Cardiac fibroblast (primary cell): ENCODE data around the gene ADIPOR2.
"Not testable (repeated sequence)": the region's sequence is repeated elsewhere in the genome, so short reads cannot be mapped to it uniquely, and the experiment has no call there.

ENCODE experiments used
- DNase-seq, 2 donors: peaks; one replicate each; pipeline versions ENCODE4 v3.0.0 to v3.0.0-alpha.2; 2010; ENCODE audit warnings: low read depth in 2 of 2
- H3K4me3 ChIP-seq, 2 donors: replicated peaks in 1 of 2; 1 replicate in 1 of 2; 2 replicates in 1 of 2; pipeline ENCODE4 v1.5.1; 2011; ENCODE audit warnings: low read depth in 2 of 2, low read length in 2 of 2, mild to moderate bottlenecking in 2 of 2, moderate library complexity in 1 of 2
- TF ChIP-seq, protein P1 (sequence below): IDR thresholded peaks from one replicate; pipeline ENCODE4 v1.5.1; 2011; ENCODE audit warnings: low read depth, mild to moderate bottlenecking, low read length, inconsistent platforms

ADIPOR2 gene

DNA sequence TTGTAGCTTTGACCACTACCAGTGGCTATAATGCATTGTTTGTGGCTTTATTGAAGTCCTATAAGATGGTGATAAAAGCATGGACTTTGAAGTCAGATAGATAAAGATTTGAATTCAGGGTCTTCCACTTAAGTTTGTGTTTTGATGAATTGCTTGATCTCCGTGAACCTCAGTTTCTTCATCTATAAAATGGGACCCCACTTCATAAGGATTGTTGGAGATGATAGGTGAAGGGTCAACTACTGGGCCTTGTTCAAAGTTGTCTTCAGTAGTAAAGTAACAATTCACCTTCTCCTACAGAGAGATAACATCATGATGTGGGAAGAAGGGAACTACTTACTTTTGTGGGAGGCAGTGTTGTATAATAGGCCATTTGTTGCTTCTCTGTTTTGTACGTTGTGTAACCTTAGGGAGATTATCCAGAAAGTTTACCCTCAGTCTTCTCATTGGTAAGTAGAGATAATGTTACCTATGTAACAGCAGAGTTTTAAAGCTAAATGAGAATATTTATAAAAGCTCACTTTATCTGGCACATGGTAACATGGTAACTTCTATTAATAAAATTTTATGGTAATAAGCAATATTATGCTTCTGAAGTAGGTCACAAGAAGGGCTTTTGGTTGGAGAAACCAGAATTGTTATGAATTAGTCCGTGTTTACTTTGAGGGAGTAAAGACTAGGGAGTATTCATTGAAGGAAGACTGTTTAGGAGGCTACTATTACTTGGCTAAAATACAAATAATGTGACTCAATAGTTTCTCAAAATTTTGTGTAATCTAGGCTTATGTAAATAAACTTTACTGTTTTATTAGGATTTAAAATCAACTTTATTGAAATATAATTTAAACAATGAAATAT, 15.1 kb downstream of the ADIPOR2 start:
- H3K4me3 ChIP-seq, result no peak overlapping the region
- TF ChIP-seq, protein P1, sequence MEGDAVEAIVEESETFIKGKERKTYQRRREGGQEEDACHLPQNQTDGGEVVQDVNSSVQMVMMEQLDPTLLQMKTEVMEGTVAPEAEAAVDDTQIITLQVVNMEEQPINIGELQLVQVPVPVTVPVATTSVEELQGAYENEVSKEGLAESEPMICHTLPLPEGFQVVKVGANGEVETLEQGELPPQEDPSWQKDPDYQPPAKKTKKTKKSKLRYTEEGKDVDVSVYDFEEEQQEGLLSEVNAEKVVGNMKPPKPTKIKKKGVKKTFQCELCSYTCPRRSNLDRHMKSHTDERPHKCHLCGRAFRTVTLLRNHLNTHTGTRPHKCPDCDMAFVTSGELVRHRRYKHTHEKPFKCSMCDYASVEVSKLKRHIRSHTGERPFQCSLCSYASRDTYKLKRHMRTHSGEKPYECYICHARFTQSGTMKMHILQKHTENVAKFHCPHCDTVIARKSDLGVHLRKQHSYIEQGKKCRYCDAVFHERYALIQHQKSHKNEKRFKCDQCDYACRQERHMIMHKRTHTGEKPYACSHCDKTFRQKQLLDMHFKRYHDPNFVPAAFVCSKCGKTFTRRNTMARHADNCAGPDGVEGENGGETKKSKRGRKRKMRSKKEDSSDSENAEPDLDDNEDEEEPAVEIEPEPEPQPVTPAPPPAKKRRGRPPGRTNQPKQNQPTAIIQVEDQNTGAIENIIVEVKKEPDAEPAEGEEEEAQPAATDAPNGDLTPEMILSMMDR, result no peak
- peak in 1 of 2 donors; percentile 52 for DNase-seq

DNA sequence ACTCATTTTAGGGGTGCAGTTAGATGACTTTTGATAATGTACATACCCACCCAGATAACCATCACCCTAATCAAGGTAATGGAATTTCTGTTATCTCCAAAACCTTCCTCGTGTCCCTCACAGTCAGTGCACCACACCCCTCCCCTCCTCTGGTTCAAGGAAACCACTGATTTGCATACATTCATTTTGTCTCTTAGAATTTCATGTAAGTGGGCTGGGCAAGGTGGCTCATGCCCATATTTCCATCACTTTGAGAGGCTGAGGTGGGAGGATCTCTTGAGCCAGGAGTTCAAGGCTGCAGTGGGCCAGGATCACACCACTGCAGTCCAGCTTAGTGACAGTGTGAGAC, 15.7 kb downstream of the ADIPOR2 start:
- TF ChIP-seq, protein P1, result no peak
- peak in 1 of 2 donors; percentile 28 for DNase-seq
- no peak overlapping the region for H3K4me3 ChIP-seq

DNA sequence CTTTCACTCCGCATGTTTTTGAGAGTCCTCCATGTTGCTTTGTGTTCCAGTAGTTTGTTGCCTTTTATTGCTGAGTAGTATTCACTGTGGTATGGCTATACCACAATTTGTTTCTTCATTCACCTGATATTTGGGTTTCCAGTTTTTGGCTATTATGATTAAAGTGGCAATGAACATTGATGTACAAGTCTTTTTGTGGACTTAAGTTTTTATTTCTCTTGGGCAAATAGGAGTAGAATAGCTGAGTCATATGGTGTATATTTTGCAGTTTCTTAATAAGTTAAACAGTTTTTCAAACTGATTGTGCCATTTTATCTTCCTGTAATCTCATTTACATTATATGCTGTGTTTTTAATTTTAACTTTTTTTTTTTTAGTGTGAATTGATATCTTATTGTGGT, 16.2 kb downstream of the ADIPOR2 start:
- H3K4me3 ChIP-seq, result no peak overlapping the region
- TF ChIP-seq, protein P1, result no peak
- no peak for DNase-seq

DNA sequence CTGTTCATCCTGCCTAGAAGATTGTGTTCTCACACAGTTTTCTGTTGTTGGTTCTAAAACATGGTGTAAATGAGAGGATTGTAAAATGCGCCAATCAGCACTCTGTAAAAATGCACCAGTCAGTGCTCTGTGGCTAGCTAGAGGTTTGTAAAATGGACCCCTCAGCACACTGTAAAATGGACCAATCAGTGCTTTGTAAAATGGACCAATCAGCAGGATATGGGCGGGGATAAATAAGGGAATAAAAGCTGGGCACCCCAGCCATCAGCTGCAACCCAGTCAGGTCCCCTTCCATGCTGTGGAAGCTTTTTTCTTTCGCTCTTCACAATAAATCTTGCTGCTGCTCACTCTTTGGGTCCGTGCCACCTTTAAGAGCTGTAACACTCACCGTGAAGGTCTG, 19.1 kb downstream of the ADIPOR2 start:
- not testable (repeated sequence) for DNase-seq, H3K4me3 ChIP-seq

DNA sequence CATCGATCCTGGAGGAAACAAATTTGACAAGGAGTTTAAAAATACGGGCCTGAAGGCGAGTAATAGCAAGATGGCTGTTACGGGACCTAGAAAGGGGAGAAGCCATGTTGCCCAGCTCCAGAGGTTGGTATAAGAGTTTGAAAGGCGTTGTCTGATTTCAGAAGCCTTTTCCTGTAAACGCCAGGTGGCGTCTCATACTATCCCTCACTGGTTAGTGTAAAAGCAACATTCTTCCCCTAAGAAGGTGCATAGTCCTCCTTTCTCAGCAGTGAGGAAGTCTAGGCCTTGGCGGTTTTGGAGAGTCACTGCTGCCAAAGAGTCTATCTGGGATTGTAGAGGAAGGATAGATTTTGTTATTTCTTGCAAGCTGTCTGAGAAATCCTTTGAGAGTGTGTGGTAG, 20.0 kb downstream of the ADIPOR2 start:
- not testable (repeated sequence) for DNase-seq, H3K4me3 ChIP-seq

DNA sequence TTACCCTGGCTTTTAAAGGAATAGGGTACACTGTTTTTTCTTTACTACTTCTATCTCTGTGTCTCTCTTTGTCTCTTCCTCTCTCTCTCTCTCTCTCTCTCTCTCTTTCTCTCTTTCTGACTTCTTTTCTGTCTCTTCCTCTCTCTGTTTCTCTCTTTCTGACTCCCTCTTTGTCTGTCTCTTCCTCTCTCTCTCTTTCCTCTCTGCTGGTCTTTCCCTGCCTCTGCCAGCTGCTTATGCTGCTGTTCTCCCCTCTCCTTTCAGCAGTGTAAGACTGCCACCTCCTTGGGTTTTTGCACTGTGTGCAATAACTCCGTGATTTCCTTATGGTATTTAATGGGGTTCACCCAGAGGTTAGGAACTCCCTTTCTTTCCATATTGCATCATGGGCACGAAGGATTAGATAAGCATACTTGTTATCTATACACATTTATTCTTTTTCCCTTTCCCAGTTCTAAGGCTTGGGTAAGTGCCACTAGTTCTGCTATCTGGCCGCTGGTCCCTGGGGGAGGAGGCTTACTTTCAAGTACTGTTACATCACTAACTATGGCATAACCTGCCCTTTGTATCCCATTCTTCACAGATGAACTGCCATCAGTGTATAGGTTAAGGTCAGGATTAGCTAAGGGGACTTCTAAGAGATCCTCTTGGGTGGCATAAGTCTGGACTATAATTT, 20.8 kb downstream of the ADIPOR2 start:
- DNase-seq, result peak; percentile 38 to 81
- H3K4me3 ChIP-seq, result not testable (repeated sequence)

DNA sequence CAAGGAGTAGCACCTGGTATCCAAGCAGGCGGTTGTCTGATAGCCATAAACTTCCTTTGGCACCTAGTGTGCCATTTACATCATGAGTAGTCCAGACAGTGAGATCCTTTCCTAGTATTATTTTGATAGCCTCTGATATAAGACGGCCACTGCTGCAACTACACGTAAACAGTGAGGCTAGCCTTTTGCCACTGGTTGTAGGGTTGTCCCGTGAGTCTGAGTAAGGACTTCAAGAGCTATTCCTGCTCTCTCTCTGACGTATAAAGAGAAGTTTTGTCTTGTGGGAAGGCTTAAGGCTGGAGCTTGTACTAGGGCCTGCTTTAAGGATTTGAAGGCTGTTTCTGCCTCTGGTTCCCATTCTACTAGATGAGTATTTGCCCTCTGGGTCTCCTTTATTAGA, 21.4 kb downstream of the ADIPOR2 start:
- not testable (repeated sequence) for DNase-seq, H3K4me3 ChIP-seq

DNA sequence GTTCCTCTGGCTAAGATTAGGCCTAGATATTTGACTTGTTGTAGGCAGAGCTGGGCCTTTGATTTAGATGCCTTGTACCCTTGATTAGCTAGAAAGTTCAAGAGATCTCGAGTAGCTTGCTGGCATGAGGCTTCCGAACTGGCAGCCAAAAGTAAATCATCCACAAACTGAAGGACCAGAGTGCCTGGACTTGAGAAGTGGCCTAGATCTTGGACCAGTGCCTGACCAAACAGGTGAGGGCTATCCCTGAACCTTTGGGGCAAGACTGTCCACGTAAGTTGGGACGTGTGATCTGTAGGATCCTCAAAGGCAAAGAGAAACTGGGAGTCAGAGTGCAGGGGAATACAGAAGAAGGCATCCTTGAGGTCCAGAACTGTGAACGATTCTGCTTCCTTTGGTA, 22.0 kb downstream of the ADIPOR2 start:
- DNase-seq, H3K4me3 ChIP-seq: not testable (repeated sequence)

DNA sequence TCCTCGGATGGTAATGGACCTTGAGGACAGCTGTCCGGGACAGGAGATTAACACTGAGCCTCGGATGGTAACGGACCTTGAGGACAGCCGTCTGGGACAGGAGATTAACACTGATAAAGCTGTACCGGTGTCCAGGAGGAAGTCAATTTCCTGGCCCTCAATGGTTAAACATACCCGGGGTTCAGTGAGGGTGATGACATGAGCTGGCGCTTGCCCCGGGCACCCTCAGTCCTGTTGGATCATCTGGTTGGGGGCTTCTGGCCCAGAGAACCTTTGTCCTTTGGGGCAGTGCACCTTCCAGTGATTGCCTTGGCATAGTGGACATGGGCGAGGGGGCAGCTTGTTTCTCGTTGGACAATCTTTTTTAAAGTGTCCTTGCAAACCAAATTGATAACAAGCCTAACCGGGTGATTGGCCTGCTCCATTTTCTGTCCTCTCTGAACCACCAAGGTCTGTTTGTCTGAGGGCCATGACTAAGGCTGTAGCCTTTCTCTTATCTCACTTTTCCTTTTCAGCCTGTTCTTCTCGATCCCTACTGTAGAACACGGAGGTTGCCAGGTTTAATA, 23.0 kb downstream of the ADIPOR2 start:
- H3K4me3 ChIP-seq, DNase-seq: not testable (repeated sequence)

DNA sequence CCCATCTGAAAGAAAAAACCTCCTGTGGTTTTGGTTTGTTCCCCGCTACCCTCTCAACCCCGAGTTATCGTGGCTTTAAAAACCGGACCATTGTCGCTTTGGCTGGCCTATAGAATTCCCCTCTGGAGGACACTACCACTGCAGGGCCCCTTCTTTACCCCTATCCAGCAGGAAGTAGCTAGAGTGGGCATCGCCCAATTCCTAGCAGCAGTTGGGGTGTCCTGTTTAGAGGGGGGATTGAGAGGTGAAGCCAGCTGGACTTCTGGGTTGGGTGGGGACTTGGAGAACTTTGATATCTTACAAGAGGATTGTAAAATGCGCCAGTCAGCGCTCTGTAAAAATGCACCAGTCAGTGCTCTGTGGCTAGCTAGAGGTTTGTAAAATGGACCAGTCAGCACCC, 24.6 kb downstream of the ADIPOR2 start:
- not testable (repeated sequence) for H3K4me3 ChIP-seq, DNase-seq
